KOPT-K1 (cell line): ENCODE data around the gene MGMT.

Source experiments
- H3K27ac ChIP-seq: fragments of 200-600 bp; sonication (generic); 2 replicates; pipeline ENCODE4 v1.5.1; 2016; ENCODE audit warnings: antibody characterized with exemption, mild to moderate bottlenecking, low read depth, low read length; ENCODE audit not compliant: poor library complexity, severe bottlenecking
- H3K36me3 ChIP-seq: fragments of 200-600 bp; sonication (generic); 2 replicates; pipeline ENCODE4 v1.5.1; 2017; ENCODE audit warnings: antibody characterized with exemption, mild to moderate bottlenecking, low read length, moderate library complexity; ENCODE audit not compliant: insufficient read depth
- H3K9me3 ChIP-seq: fragments of 200-600 bp; sonication (generic); 2 replicates; pipeline ENCODE4 v1.5.1; 2017; ENCODE audit warnings: antibody characterized with exemption, low read length, mild to moderate bottlenecking; ENCODE audit not compliant: insufficient read depth, poor library complexity, severe bottlenecking

Gene MGMT

DNA sequence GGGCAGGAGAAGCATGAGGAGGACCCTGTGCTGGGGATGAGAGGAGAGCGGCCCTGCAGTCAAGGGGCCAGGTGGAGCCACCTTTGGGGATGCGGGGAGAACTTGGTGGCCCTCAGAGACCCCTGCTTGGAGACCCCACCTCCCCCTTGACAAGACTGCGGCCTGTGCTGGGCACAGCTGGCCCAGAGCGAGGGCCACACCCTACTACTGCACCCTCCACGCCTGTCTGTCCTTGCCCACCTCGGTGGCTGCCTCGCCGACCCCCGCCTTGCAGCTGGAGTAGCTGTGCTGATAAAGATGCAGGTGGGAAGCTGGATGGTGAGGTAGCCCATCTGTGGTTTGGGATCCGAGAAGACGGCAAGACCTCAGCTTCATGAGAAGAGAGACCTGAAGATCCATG is 186.8 kb downstream of the MGMT start:
- no peak overlapping the region for H3K27ac ChIP-seq

DNA sequence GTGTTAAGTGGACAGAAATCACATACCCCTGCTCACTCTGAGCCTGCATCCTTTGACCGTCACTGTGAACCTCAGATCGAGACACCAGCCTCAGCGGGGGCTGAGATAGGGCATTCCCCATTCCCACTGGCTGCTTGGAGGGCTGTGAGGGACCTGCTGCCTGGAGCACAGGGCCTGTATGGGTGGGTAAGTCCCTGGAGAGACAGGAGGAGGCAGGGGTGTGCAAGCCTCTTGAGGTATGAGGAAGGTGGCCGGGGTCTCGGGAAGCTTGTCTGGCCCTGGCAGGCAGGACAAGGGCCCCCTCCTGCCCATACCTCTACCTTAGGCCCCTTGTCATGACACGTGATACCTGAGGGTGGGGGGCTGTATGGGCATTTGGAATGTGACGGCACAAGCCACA is 187.4 kb downstream of the MGMT start:
- no peaks in the 10 kb centered on the region for H3K9me3 ChIP-seq
- H3K27ac ChIP-seq: no peak overlapping the region
- no peaks in the 10 kb centered on the region for H3K36me3 ChIP-seq

More for the DNA sequence above, 186.8 kb downstream of the MGMT start:
- no peaks in the 10 kb centered on the region for H3K36me3 ChIP-seq
- H3K9me3 ChIP-seq: no peaks in the 10 kb centered on the region

DNA sequence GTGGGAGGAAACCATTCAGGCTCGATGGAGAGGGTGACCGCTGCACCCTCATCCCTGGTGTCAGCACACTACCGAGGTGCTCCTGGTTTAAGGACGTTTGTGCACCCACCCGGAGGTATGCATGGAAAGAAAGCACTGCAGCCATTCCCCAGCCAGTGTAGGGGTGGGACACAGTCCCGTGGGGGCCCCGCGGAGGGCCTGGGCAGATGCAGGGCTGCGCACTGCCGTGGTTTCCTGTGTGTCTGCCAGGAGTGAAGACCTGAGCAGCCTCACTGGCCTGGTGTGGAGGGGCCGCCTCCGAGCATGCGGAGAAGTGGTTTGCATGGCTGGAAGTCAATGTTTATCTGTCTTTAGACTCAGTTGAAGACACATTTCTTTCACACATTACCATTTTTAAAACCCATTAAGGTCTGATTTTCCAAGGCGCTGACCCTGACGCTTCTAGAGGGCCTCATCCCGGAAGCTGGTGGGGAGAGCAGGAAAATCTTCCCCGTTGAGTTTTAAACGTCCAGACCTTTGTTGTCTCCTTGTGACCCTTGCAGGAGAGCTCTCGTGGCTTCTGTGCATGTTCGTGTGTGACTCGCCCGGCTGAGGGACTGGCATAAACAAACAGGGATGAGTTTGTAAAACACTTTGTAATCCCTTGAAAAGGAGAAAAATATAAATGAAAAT is 188.1 kb downstream of the MGMT start:
- Histone ChIP-seq H3K27ac (no peak overlapping the region), H3K36me3 (no peaks in the 10 kb centered on the region), H3K9me3 (no peaks in the 10 kb centered on the region)

DNA sequence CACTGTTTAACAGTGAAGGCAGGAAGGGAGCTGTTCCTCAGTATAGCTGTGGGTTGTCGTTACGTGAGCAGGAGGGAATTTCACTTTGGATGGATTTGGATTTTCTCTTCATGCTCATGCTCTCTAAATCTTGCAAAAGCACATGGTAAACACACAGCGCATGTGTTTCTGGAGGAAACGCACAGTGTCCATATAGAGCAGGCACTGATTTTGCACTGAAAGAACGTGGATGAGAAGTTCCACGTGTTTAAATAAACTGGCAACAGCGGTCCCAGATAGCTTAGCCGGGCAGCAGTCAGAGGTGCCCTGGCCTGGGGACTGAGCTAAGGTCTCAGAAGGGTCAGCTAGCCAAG is 188.6 kb downstream of the MGMT start:
- Histone ChIP-seq H3K27ac (no peak overlapping the region), H3K36me3 (no peaks in the 10 kb centered on the region), H3K9me3 (no peaks in the 10 kb centered on the region)

DNA sequence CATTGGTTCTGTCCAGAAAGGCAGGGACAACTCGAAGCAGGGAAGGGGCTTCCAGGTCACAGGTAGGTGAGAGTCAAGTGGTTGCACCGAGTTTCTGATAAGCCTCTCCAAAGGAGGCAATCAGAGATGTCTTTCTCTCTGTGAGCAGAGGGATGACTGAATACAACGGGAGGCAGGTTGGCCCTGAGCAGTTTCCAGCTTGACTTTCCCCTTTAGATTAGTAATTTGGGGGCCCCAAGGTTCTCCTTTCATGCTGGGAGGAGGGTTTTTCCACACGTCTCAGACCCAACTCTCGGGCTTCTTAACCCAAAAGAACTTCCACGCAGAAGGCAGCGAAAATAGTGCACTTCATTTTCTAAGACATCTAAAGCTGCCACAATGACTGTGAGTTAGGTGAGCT is 189.6 kb downstream of the MGMT start:
- H3K9me3 ChIP-seq: no peaks in the 10 kb centered on the region
- no peaks in the 10 kb centered on the region for H3K36me3 ChIP-seq
- H3K27ac ChIP-seq: no peak overlapping the region

DNA sequence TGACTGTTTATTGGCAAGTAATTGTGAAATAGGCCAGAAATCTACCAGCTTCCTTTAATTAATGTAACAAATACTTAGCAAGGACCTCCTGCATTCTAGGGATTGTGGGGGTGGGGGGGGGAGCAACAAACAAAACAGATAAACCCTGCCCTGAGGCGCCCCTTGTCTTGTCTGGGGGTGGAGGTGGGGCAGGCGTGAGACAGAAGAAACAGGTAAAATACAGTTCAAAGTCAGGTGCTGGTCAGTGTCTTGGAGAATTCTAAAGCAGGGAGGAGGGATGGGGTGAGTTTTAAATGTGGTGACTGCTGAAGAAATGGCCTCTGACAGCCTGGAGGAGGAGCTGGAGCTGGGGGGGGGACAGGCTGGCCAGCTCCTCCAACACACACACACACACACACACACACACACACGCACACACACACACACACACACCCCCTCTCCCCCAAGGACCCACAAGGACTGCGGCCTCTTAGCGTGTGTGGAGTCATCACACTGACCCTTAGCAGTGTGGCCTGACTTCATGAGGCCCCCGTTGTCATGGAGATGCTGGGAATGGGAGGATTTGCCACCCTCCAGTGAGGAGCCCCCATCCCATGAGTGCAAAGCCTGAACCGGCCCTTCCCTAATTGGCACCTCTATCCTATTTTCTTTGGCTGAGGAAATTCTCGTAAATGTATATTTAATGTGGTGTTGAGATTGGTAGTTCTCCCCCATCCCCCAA is 190.4 kb downstream of the MGMT start:
- H3K36me3 ChIP-seq: no peaks in the 10 kb centered on the region
- H3K9me3 ChIP-seq: no peaks in the 10 kb centered on the region
- H3K27ac ChIP-seq: no peak overlapping the region

DNA sequence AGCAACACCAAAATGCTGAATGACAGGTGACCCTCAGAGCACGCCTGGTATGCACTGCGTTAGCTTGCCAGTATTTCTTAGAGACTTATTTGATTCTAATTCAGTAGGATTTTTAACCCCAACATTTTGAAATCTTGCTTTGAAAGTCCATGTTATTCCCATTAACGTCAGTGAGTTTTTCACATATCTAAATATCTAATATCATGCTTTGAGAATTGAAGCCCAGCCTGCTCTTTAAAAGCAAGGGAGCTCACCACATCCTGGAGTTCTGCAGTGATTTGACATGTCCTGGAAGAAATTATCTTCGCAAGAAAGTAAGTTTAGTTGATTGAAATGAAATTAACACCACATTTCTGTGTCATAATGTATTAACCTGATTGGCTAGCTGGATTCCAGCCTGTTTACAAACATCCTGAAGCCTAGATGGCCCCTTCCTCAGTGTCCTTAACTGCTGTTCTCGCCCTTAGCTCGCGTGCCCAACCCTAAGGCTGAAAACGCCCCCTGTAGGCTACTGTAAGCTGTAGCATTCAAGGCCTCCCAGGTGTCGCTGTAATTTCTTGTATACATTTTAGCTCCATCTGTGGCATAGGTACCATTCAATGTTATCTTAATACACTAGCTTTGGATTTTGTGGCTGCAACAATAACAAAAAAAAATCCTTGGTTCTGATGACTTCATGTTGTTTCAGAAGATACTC is 191.5 kb downstream of the MGMT start:
- H3K9me3 ChIP-seq: no peaks in the 10 kb centered on the region
- no peak overlapping the region for H3K27ac ChIP-seq
- H3K36me3 ChIP-seq: no peaks in the 10 kb centered on the region

DNA sequence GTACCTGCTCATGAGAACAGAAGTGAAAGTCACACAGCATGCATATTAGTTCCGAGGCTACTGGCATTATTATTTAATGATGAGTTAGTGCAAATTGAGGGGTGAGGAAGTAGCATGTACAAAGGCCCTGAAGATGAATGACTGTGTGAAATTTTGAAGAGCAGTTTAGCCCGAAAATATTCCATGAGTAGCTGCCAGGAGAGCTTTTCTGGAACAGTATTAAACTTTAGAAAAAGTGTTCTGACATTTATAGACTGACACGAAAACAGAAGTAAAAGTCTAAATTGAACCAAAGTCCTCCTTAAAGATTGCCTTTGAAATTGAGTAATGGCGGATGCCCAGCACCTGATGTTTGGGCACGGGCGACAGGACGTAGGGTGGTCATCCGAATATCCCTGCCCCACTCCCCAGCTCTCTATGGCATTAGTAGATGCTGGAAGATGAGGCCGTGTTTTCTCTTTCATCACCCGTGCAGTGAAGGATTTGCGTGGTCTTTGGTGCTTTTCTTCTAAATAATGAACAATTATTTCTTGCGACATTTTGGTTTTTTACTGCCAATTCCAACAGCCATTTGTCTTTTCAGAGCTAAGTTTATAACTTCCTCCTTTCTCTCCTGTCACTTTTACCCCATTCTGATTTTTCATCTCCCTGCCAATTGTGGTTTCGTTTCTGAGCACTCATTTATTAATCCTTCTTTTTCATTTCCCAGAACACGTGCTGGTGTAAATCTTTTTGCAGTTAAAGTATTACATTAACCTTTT is 192.6 kb downstream of the MGMT start:
- no peak overlapping the region for H3K27ac ChIP-seq
- peaks cover 5% of the 10 kb centered on the region for H3K9me3 ChIP-seq
- H3K36me3 ChIP-seq: no peaks in the 10 kb centered on the region

DNA sequence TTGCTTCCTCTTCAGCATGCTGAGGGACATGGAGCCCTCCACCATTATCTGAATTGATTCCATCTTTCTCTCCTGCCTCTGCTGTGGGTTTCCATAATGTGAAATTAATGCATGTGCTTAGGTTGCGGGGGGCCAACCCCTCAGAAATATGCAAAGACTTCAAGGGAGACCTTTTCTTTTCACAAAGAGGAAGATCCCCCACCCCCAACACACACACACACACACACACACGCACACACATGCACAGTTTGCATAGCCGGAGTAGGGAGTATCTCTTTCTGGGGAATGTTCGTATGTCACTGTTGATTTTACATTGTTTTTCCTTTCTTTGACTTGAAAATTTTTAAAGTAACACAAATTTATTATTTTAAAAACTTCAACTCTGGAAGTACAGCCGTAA is 193.5 kb downstream of the MGMT start:
- H3K36me3 ChIP-seq: no peaks in the 10 kb centered on the region
- peaks cover 8% of the 10 kb centered on the region for H3K9me3 ChIP-seq
- H3K27ac ChIP-seq: no peak overlapping the region

DNA sequence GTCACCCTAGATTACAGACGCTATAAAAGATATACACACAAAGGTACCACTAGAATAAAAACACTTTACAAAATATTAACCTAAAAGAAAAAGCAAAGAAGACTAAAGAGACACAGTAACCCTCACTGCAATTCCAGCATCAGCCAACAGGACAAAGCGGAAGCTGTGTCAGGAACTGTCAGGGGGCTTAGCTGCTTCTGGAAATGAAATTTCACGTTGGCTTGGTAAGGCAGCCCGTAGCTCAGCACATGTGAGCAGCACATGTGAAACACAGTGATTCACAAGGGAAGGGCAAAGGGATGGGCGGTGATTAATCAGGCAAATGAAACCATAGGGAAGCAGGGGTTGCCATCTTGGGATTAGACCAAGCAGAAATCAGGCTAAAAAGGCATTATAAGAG is 195.4 kb downstream of the MGMT start:
- Histone ChIP-seq H3K9me3 (peaks cover 8% of the 10 kb centered on the region), H3K36me3 (no peaks in the 10 kb centered on the region)

DNA sequence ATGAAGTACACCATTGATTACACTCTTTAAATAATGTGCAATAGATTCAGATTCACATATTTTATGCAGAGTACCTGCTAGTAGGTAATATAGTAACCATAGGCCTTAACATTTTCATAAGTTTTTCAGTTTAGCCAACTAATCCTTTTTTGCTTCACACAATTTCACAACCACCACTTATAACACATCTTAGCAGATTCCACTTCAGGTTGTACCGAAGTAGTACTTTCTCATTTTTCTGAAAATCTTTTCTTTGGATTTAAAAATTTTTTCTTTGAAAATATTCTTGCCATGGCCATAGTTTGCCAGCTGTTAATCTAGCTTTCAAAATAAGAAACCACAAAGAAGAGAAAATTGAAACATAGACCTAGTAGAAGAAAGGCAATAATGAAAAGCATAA is 203.1 kb downstream of the MGMT start:
- no peak overlapping the region for H3K27ac ChIP-seq
- no peaks in the 10 kb centered on the region for H3K36me3 ChIP-seq
- H3K9me3 ChIP-seq: peaks cover 16% of the 10 kb centered on the region

More for the DNA sequence above, 195.4 kb downstream of the MGMT start:
- H3K27ac ChIP-seq: no peak overlapping the region

DNA sequence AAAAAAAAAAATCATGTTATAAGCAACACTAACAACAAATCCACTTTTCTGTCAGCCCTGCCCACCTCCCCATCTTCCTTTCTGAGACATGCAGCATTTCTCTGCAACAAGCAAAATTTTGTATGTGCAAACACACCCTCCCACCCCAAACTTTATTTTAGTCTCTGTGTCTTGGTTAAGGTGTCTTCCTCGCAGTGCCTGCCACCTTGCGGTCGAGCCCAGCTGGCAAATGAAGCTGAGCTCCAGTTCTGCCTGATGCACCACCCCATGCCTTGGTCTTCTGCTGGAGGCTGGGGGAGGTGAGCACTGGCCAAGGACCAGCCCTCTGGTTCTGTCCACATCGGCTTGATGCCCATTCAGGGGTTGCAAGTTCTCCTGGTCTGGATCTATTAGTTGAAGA is 206.3 kb downstream of the MGMT start:
- no peaks in the 10 kb centered on the region for H3K36me3 ChIP-seq
- H3K9me3 ChIP-seq: peaks cover 16% of the 10 kb centered on the region
- no peak overlapping the region for H3K27ac ChIP-seq

DNA sequence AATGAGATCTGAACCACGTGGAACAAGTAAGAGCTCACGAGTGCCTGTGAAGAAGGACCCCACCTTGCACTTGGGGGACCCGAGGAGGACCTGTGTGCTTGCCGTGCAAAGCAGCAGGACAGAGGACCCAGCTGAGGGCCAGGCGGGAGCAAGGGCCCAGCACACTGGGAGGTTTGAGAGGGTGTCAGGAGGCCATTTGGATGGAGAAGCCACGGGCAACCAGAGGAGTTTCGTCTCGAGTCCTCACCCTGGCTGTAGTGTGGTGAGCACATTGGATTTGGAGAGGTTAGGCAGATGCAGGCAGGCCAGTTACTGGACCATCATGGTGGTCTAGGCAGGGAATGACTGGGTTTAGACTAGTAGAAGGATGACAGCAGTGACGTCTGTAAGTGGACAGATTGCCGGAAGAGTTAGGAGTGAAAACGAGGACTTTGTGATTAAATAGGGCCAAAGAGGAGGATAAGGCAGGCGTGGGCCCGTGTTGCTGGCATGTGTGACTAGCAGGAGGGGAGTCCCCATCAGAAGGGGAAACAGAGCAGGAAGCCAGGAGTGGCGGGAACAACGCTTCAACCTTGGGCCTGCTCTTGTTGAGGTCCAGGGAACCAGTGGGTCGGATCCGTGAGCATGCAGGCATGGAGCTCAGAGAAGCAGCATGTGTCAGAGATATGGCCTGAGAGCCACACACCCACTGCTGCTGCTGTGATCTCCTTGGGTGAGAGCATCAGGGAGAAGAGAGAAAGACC is 208.2 kb downstream of the MGMT start:
- no peak overlapping the region for H3K27ac ChIP-seq
- no peaks in the 10 kb centered on the region for H3K36me3 ChIP-seq
- peaks cover 8% of the 10 kb centered on the region for H3K9me3 ChIP-seq

DNA sequence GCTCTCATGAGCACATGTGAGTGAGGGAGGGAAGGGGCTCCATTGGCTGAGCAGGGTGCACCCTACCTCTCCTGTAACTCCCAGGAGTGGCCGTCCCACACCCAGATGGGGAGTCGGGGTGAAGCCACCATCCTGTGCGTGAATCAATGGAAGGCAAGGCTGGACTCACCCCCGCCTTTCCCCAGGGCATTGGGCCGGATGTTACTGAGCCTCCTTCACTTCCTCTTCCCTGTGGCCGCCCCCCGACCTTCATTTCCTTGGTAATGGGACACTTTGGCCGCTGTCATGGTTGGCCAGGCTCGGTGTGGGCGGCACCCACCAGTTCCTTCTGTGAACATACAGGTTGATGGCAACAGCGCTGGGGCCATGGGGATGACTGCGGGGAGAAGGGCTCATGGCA is 209.0 kb downstream of the MGMT start:
- no peak overlapping the region for H3K27ac ChIP-seq
- no peaks in the 10 kb centered on the region for H3K9me3 ChIP-seq
- no peaks in the 10 kb centered on the region for H3K36me3 ChIP-seq
